NOMO-1 (cell line): ENCODE measurements around the gene NAPA.

Experiments
- DNase-seq, 2 experiments: peaks; one replicate each; lab custom pipeline; 2025; ENCODE audit not compliant: unreplicated experiment in 2 of 2; lab: John Stamatoyannopoulos, UW

NAPA gene

GRCh38 chr19:47514869-47515588 is at the start of gene NAPA:
Gene NAPA, minus strand, starts transcription at chr19:47515063. Its CDS starts 123 bp downstream, at chr19:47514940.
- peak; percentile 100 for DNase-seq

GRCh38 chr19:47564081-47564480 is 49.2 kb upstream of the NAPA start:
- DNase-seq = no peak

GRCh38 chr19:47561440-47562057 is 46.7 kb upstream of the NAPA start:
- no peak for DNase-seq

GRCh38 chr19:47560999-47561398 is 46.1 kb upstream of the NAPA start:
- no peak for DNase-seq

- DNase-seq = no peak
These were observed 35.3 kb upstream of the NAPA start for GRCh38 chr19:47550129-47550528.

- no peak for DNase-seq
These were observed 34.5 kb upstream of the NAPA start for GRCh38 chr19:47549261-47549862.

- no peak for DNase-seq
These were observed 32.3 kb upstream of the NAPA start for GRCh38 chr19:47547199-47547598.

GRCh38 chr19:47545061-47545948 is 30.4 kb upstream of the NAPA start:
- no peak for DNase-seq

- no peak for DNase-seq
These were observed 29.6 kb upstream of the NAPA start for GRCh38 chr19:47544476-47544875.

GRCh38 chr19:47544075-47544474 is 29.2 kb upstream of the NAPA start:
- no peak for DNase-seq

- DNase-seq = no peak
These were observed 27.2 kb upstream of the NAPA start for GRCh38 chr19:47542030-47542475.

- peak in 1 of 2 experiments; percentile 29 for DNase-seq
These were observed 26.7 kb upstream of the NAPA start for GRCh38 chr19:47541518-47541917.

GRCh38 chr19:47540748-47541147 is 25.9 kb upstream of the NAPA start:
- DNase-seq = no peak

GRCh38 chr19:47539747-47540311 is 25.0 kb upstream of the NAPA start:
- no peak for DNase-seq

- DNase-seq = no peak
These were observed 23.9 kb upstream of the NAPA start for GRCh38 chr19:47538812-47539211.

- no peak for DNase-seq
These were observed 22.6 kb upstream of the NAPA start for GRCh38 chr19:47537493-47537892.

- no peak for DNase-seq
These were observed 19.8 kb upstream of the NAPA start for GRCh38 chr19:47534628-47535027.

GRCh38 chr19:47531640-47532387 is 17.0 kb upstream of the NAPA start:
- no peak for DNase-seq

GRCh38 chr19:47529018-47529742 is 14.3 kb upstream of the NAPA start:
- DNase-seq = no peak
